ENCODE measurements around the gene DPP10. TPM values are rescaled to one million over a fixed set of nuclear protein-coding genes. Genes with fewer than 3 reads are reported as not detected.

The DPP10 gene
- total and polyA plus RNA-seq, 4 donors: 0.08 to 5.0 (median 0.27) TPM

GRCh38 chr2:115825912-115826311, 1383.5 kb downstream of the DPP10 start:
- Histone ChIP-seq H3K27ac (ENCODE audit: low read depth in 1 of 2, low read length in 1 of 2) (no peak overlapping the region), H3K4me1 (ENCODE audit: control insufficient read depth in 5 of 5, insufficient read depth in 5 of 5, low read length in 5 of 5) (no peaks in the 10 kb centered on the region), H3K9ac (ENCODE audit: insufficient read depth in 1 of 2, low read length in 2 of 2) (no peak overlapping the region), H3K4me3 (no peak overlapping the region), H3K36me3 (ENCODE audit: control insufficient read depth in 4 of 4, insufficient read depth in 4 of 4, low read length in 4 of 4) (no peaks in the 10 kb centered on the region), H3K9me3 (ENCODE audit: control insufficient read depth in 4 of 4, insufficient read depth in 3 of 4, low read length in 3 of 4) (no peaks in the 10 kb centered on the region), H3K27me3 (ENCODE audit: control insufficient read depth in 3 of 3, insufficient read depth in 3 of 3, low read length in 2 of 3) (no peaks in the 10 kb centered on the region)
- TF ChIP-seq CTCF (IDR thresholded peaks at IDR 0.05; ENCODE audit: control extremely low read depth, extremely low read depth): no peak
- DNase-seq (no peak), ATAC-seq (ENCODE audit: insufficient read depth, low FRiP score) (no peak)
- 78 to 83% methylated on average over 1 of the region's 1 CpG for WGBS, 2 donors

GRCh38 chr2:115833196-115833595, 1390.8 kb downstream of the DPP10 start:
- no peak for TF ChIP-seq CTCF (IDR thresholded peaks at IDR 0.05; ENCODE audit: control extremely low read depth, extremely low read depth)
- ATAC-seq (ENCODE audit: insufficient read depth, low FRiP score): no peak
- H3K27ac ChIP-seq (ENCODE audit: low read depth in 1 of 2, low read length in 1 of 2): no peak overlapping the region
- H3K9me3 ChIP-seq (ENCODE audit: control insufficient read depth in 4 of 4, insufficient read depth in 3 of 4, low read length in 3 of 4): no peaks in the 10 kb centered on the region
- 79 to 87% methylated on average over 5 of the region's 5 CpGs for WGBS, 2 donors
- DNase-seq: no peak
- no peak overlapping the region for H3K4me3 ChIP-seq
- no peaks in the 10 kb centered on the region for H3K27me3 ChIP-seq (ENCODE audit: control insufficient read depth in 3 of 3, insufficient read depth in 3 of 3, low read length in 2 of 3)
- no peak overlapping the region for H3K9ac ChIP-seq (ENCODE audit: insufficient read depth in 1 of 2, low read length in 2 of 2)
- H3K36me3 ChIP-seq (ENCODE audit: control insufficient read depth in 4 of 4, insufficient read depth in 4 of 4, low read length in 4 of 4): no peaks in the 10 kb centered on the region
- H3K4me1 ChIP-seq (ENCODE audit: control insufficient read depth in 5 of 5, insufficient read depth in 5 of 5, low read length in 5 of 5): no peaks in the 10 kb centered on the region

GRCh38 chr2:115838539-115838938, 1396.1 kb downstream of the DPP10 start:
- TF ChIP-seq CTCF (IDR thresholded peaks at IDR 0.05; ENCODE audit: control extremely low read depth, extremely low read depth): no peak

GRCh38 chr2:115842306-115842705, 1399.9 kb downstream of the DPP10 start:
- Histone ChIP-seq H3K9ac (ENCODE audit: insufficient read depth in 1 of 2, low read length in 2 of 2) (no peak overlapping the region), H3K27ac (ENCODE audit: low read depth in 1 of 2, low read length in 1 of 2) (no peak overlapping the region), H3K4me3 (no peak overlapping the region), H3K27me3 (ENCODE audit: control insufficient read depth in 3 of 3, insufficient read depth in 3 of 3, low read length in 2 of 3) (no peaks in the 10 kb centered on the region), H3K36me3 (ENCODE audit: control insufficient read depth in 4 of 4, insufficient read depth in 4 of 4, low read length in 4 of 4) (no peaks in the 10 kb centered on the region), H3K9me3 (ENCODE audit: control insufficient read depth in 4 of 4, insufficient read depth in 3 of 4, low read length in 3 of 4) (no peaks in the 10 kb centered on the region), H3K4me1 (ENCODE audit: control insufficient read depth in 5 of 5, insufficient read depth in 5 of 5, low read length in 5 of 5) (no peaks in the 10 kb centered on the region)
- no peak for TF ChIP-seq CTCF (IDR thresholded peaks at IDR 0.05; ENCODE audit: control extremely low read depth, extremely low read depth)
- WGBS, 2 donors: 78 to 84% methylated on average over 3 of the region's 3 CpGs
- ATAC-seq (ENCODE audit: insufficient read depth, low FRiP score) (no peak), DNase-seq (no peak)

More at GRCh38 chr2:115838539-115838938, 1396.1 kb downstream of the DPP10 start:
- no peak overlapping the region for H3K4me3 ChIP-seq
- WGBS, 2 donors: 81 to 86% methylated on average over 2 of the region's 2 CpGs
- H3K27ac ChIP-seq (ENCODE audit: low read depth in 1 of 2, low read length in 1 of 2): no peak overlapping the region
- DNase-seq: no peak
- H3K4me1 ChIP-seq (ENCODE audit: control insufficient read depth in 5 of 5, insufficient read depth in 5 of 5, low read length in 5 of 5): no peaks in the 10 kb centered on the region
- no peaks in the 10 kb centered on the region for H3K27me3 ChIP-seq (ENCODE audit: control insufficient read depth in 3 of 3, insufficient read depth in 3 of 3, low read length in 2 of 3)
- no peaks in the 10 kb centered on the region for H3K9me3 ChIP-seq (ENCODE audit: control insufficient read depth in 4 of 4, insufficient read depth in 3 of 4, low read length in 3 of 4)
- H3K9ac ChIP-seq (ENCODE audit: insufficient read depth in 1 of 2, low read length in 2 of 2): no peak overlapping the region
- no peaks in the 10 kb centered on the region for H3K36me3 ChIP-seq (ENCODE audit: control insufficient read depth in 4 of 4, insufficient read depth in 4 of 4, low read length in 4 of 4)
- ATAC-seq (ENCODE audit: insufficient read depth, low FRiP score): no peak

All from lung (tissue), 12 donors.